ENCODE measurements around the gene KLHL42. TPM values are rescaled to one million over a fixed set of nuclear protein-coding genes. Genes with fewer than 3 reads are reported as not detected.

Gene KLHL42, protein sequence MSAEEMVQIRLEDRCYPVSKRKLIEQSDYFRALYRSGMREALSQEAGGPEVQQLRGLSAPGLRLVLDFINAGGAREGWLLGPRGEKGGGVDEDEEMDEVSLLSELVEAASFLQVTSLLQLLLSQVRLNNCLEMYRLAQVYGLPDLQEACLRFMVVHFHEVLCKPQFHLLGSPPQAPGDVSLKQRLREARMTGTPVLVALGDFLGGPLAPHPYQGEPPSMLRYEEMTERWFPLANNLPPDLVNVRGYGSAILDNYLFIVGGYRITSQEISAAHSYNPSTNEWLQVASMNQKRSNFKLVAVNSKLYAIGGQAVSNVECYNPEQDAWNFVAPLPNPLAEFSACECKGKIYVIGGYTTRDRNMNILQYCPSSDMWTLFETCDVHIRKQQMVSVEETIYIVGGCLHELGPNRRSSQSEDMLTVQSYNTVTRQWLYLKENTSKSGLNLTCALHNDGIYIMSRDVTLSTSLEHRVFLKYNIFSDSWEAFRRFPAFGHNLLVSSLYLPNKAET
- total RNA-seq: 21.2 TPM
- polyA plus RNA-seq (ENCODE audit: insufficient read depth, low read depth, low replicate concordance): 6.6 TPM
- long read RNA-seq, donor 1, full-length matches to known transcripts: 6 of 6 reads
- long read RNA-seq, donor 1, partial matches to known transcripts: 0 of 6 reads
- long read RNA-seq, donor 1, other reads (novel, unspliced or antisense): 0 of 6 reads
- long read RNA-seq, donor 2, full-length matches to known transcripts: 11 of 17 reads
- long read RNA-seq, donor 2, partial matches to known transcripts: 6 of 17 reads
- long read RNA-seq, donor 2, other reads (novel, unspliced or antisense): 0 of 17 reads
- long read RNA-seq, donor 3, full-length matches to known transcripts: 13 of 13 reads
- long read RNA-seq, donor 3, partial matches to known transcripts: 0 of 13 reads
- long read RNA-seq, donor 3, other reads (novel, unspliced or antisense): 0 of 13 reads
- long read RNA-seq, donor 4, full-length matches to known transcripts: 8 of 8 reads
- long read RNA-seq, donor 4, partial matches to known transcripts: 0 of 8 reads
- long read RNA-seq, donor 4, other reads (novel, unspliced or antisense): 0 of 8 reads
- long read RNA-seq, donor 5, full-length matches to known transcripts: 1 of 1 reads
- long read RNA-seq, donor 5, partial matches to known transcripts: 0 of 1 reads
- long read RNA-seq, donor 5, other reads (novel, unspliced or antisense): 0 of 1 reads
- long read RNA-seq, donor 6: 0 reads
- long read RNA-seq, donor 7, full-length matches to known transcripts: 21 of 27 reads
- long read RNA-seq, donor 7, partial matches to known transcripts: 0 of 27 reads
- long read RNA-seq, donor 7, other reads (novel, unspliced or antisense): 6 of 27 reads
- long read RNA-seq, donor 8, full-length matches to known transcripts: 13 of 18 reads
- long read RNA-seq, donor 8, partial matches to known transcripts: 5 of 18 reads
- long read RNA-seq, donor 8, other reads (novel, unspliced or antisense): 0 of 18 reads
- long read RNA-seq, donor 9, full-length matches to known transcripts: 7 of 7 reads
- long read RNA-seq, donor 9, partial matches to known transcripts: 0 of 7 reads
- long read RNA-seq, donor 9, other reads (novel, unspliced or antisense): 0 of 7 reads
- long read RNA-seq, donor 10, full-length matches to known transcripts: 11 of 11 reads
- long read RNA-seq, donor 10, partial matches to known transcripts: 0 of 11 reads
- long read RNA-seq, donor 10, other reads (novel, unspliced or antisense): 0 of 11 reads

DNA sequence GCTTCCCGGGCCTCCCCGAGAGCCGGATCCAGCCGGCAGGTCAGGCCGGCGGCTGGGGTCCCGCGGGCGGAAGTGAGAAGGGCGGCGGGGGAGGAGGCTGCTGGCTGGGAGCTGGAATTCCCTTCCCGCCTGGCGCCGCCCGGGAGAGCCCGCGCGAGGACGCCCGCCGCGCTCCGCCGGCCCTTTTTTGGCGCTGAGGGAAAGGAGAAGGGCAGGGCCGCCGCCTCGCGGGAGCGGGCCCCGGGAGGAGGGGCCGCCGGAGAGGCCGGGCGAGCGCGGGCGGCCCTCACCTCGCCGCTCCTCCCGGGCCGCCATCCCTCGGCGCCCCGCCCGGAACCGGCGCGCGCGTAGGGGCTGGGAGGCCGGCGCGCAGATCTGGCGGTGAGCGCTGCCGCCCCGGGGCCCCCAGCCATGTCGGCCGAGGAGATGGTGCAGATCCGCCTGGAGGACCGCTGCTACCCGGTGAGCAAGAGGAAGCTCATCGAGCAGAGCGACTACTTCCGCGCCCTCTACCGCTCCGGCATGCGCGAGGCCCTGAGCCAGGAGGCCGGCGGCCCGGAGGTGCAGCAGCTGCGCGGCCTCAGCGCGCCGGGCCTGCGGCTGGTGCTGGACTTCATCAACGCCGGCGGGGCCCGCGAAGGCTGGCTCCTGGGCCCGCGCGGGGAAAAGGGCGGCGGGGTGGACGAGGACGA lies at the start of gene KLHL42, which contains the start of gene MANSC4:
TSS of gene KLHL42 (plus strand) at position 314 of the 692 bp plus-strand sequence. CDS start at position 412, 98 bp downstream.
TSS of gene MANSC4 (minus strand) at position 317 of the 692 bp plus-strand sequence. CDS start 8,960 bp downstream, outside the sequence.
- Histone ChIP-seq H3K27ac (ENCODE audit: low read depth in 2 of 2, low read length in 2 of 2) (peak within 1 kb of the TSS; percentile 62 to 74), H3K9ac (ENCODE audit: low read length in 3 of 3) (peak within 1 kb of the TSS; percentile 80 to 81 (median 81)), H3K4me1 (ENCODE audit: control insufficient read depth in 2 of 3, insufficient read depth in 2 of 3, low read depth in 1 of 3, low read length in 3 of 3) (peaks cover 3 to 11% (median 10%) of the 10 kb centered on the region in 3 donors), H3K4me3 (ENCODE audit: low read length in 3 of 3) (peak within 1 kb of the TSS; percentile 87 to 90 (median 90)), H3K9me3 (ENCODE audit: control insufficient read depth in 2 of 3, insufficient read depth in 1 of 3, low read length in 3 of 3) (no peaks in the 10 kb centered on the region), H3K27me3 (ENCODE audit: control insufficient read depth, insufficient read depth, low read length) (no peaks in the 10 kb centered on the region), H3K36me3 (ENCODE audit: control insufficient read depth in 2 of 3, insufficient read depth in 3 of 3, low read length in 3 of 3) (no peaks in the 10 kb centered on the region)
- intact Hi-C loops (cut with DNase I): no loop called here
- FAIRE-seq: no peak
- peak; percentile 81 to 93 (median 86) for DNase-seq
- TF ChIP-seq, protein P1, sequence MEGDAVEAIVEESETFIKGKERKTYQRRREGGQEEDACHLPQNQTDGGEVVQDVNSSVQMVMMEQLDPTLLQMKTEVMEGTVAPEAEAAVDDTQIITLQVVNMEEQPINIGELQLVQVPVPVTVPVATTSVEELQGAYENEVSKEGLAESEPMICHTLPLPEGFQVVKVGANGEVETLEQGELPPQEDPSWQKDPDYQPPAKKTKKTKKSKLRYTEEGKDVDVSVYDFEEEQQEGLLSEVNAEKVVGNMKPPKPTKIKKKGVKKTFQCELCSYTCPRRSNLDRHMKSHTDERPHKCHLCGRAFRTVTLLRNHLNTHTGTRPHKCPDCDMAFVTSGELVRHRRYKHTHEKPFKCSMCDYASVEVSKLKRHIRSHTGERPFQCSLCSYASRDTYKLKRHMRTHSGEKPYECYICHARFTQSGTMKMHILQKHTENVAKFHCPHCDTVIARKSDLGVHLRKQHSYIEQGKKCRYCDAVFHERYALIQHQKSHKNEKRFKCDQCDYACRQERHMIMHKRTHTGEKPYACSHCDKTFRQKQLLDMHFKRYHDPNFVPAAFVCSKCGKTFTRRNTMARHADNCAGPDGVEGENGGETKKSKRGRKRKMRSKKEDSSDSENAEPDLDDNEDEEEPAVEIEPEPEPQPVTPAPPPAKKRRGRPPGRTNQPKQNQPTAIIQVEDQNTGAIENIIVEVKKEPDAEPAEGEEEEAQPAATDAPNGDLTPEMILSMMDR (IDR thresholded peaks at IDR 0.05; ENCODE audit: borderline replicate concordance, extremely low read depth, insufficient read depth): no peak

DNA sequence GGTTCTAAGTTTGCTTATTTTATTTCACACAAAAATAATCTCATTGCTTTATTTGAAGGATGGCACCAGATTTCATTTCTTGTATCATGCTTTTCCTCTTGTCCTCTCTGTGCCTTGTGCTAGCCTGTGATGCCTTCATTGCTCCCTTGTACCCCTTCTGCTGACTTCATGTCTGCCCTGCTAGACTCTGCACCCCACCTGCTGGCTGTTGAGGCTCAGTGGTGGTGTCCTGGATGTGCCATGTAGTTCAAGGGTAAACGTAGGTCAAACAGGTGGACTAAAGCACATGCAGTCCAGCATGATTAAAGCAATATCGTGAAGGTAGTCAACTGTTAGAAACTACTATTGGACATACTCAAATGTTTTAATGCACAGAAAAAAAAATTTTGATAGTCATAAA lies 47.8 kb upstream of the KLHL42 start:
- intact Hi-C loops (cut with DNase I): no loop called here
- FAIRE-seq (no peak), DNase-seq (peak in 1 of 5 donors; percentile 19)
- Histone ChIP-seq H3K4me1 (ENCODE audit: control insufficient read depth in 2 of 3, insufficient read depth in 2 of 3, low read depth in 1 of 3, low read length in 3 of 3) (no peaks in the 10 kb centered on the region), H3K36me3 (ENCODE audit: control insufficient read depth in 2 of 3, insufficient read depth in 3 of 3, low read length in 3 of 3) (peaks cover 2 to 22% (median 5%) of the 10 kb centered on the region in 3 donors), H3K4me3 (ENCODE audit: low read length in 3 of 3) (no peak overlapping the region), H3K27me3 (ENCODE audit: control insufficient read depth, insufficient read depth, low read length) (no peaks in the 10 kb centered on the region), H3K9me3 (ENCODE audit: control insufficient read depth in 2 of 3, insufficient read depth in 1 of 3, low read length in 3 of 3) (no peaks in the 10 kb centered on the region), H3K9ac (ENCODE audit: low read length in 3 of 3) (no peak overlapping the region), H3K27ac (ENCODE audit: low read depth in 2 of 2, low read length in 2 of 2) (no peak overlapping the region)
- TF ChIP-seq, protein P1 (IDR thresholded peaks at IDR 0.05; ENCODE audit: borderline replicate concordance, extremely low read depth, insufficient read depth): peak; percentile 17
